Suprapubic skin (tissue), 4 donors: ENCODE data around the gene CES4A.

Source experiments
- EP300 ChIP-seq: sonication (generic); formaldehyde crosslinking; IDR thresholded peaks from one replicate; pipeline ENCODE4 v1.6.1; 2017; ENCODE audit warnings: antibody characterized with exemption
- POLR2A ChIP-seq, 2 donors: fragments of 450-650 bp; IDR thresholded peaks; one replicate each; pipeline ENCODE4 v1.6.1; 2017; ENCODE audit warnings: antibody characterized with exemption in 2 of 2, mild to moderate bottlenecking in 2 of 2, moderate library complexity in 2 of 2
- POLR2AphosphoS5 ChIP-seq, 3 donors: sonication (generic); formaldehyde crosslinking; IDR thresholded peaks; one replicate each; pipeline ENCODE4 v1.6.1; 2017; ENCODE audit warnings: antibody characterized with exemption in 3 of 3
- TF ChIP-seq, protein P1 (sequence below), 2 donors: fragments of 200-600 bp in 1 of 2; fragments of 450-650 bp in 1 of 2; sonication (generic) in 1 of 2; IDR thresholded peaks; one replicate each; pipeline ENCODE4 v1.5.1; 2016 to 2019; ENCODE audit warnings: antibody characterized with exemption in 2 of 2, mild to moderate bottlenecking in 1 of 2, moderate library complexity in 1 of 2

DNA sequence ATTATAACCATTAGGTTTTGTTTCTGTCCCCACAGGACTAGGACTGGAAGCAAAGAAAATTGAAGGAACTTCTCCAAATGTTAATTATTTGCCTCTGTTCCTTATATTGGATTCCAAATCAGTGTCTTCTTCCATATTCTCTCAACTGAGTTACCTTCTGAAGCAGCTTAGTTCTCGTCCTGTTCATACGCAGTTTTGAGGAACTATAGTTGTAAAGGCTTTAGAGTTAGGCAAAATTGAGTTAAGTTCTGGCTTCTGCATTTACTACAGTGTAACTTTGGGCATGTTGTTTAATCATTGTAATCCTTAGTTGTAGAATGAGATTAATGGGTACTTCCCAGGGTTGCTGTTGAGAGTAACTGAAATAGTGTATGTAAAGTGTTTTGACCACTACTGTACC is 51.8 kb downstream of the CES4A start:
- TF ChIP-seq, protein P1, sequence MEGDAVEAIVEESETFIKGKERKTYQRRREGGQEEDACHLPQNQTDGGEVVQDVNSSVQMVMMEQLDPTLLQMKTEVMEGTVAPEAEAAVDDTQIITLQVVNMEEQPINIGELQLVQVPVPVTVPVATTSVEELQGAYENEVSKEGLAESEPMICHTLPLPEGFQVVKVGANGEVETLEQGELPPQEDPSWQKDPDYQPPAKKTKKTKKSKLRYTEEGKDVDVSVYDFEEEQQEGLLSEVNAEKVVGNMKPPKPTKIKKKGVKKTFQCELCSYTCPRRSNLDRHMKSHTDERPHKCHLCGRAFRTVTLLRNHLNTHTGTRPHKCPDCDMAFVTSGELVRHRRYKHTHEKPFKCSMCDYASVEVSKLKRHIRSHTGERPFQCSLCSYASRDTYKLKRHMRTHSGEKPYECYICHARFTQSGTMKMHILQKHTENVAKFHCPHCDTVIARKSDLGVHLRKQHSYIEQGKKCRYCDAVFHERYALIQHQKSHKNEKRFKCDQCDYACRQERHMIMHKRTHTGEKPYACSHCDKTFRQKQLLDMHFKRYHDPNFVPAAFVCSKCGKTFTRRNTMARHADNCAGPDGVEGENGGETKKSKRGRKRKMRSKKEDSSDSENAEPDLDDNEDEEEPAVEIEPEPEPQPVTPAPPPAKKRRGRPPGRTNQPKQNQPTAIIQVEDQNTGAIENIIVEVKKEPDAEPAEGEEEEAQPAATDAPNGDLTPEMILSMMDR (IDR thresholded peaks at IDR 0.05), result no peak
- TF ChIP-seq POLR2AphosphoS5 (IDR thresholded peaks at IDR 0.05) (no peak), POLR2A (IDR thresholded peaks at IDR 0.05) (no peak), EP300 (no peak)
